ENCODE measurements around the gene IL15.
"Not testable (repeated sequence)": the region's sequence is repeated elsewhere in the genome, so short reads cannot be mapped to it uniquely, and the experiment has no call there.

The IL15 gene

GRCh38 chr4:141610365-141610764, 26.0 kb upstream of the IL15 start:
- H3K36me3 ChIP-seq (ENCODE audit: control insufficient read depth in 4 of 4, insufficient read depth in 4 of 4, low read length in 3 of 4) = no peaks in the 10 kb centered on the region
- peaks cover 0 to 4% (median 0%) of the 10 kb centered on the region in 5 experiments for H3K9me3 ChIP-seq (ENCODE audit: control extremely low read depth in 1 of 5, control insufficient read depth in 4 of 5, insufficient read depth in 2 of 5, low read depth in 1 of 5, low read length in 4 of 5)
- ChIA-PET CTCF (no interaction called here), POLR2A (no interaction called here)
- H3K27me3 ChIP-seq (replicated peaks in 2 of 5; ENCODE audit: control insufficient read depth in 4 of 5, insufficient read depth in 5 of 5, low read length in 4 of 5) = no peaks in the 10 kb centered on the region
- no peak for DNase-seq
- H3K4me1 ChIP-seq (ENCODE audit: control extremely low read depth in 1 of 4, control insufficient read depth in 4 of 4, insufficient read depth in 4 of 4, low read length in 3 of 4) = peaks cover 0 to 13% (median 6%) of the 10 kb centered on the region in 4 experiments
- no peak overlapping the region for H3K4me3 ChIP-seq (ENCODE audit: control insufficient read depth in 1 of 7, extremely low read depth in 1 of 7, insufficient read depth in 4 of 7, low read depth in 2 of 7, low read length in 6 of 7)
- no peak overlapping the region for H3K27ac ChIP-seq (ENCODE audit: insufficient read depth in 1 of 2, low read depth in 1 of 2, low read length in 2 of 2, poor library complexity in 1 of 2, severe bottlenecking in 2 of 2)

GRCh38 chr4:141614878-141615586, 21.4 kb upstream of the IL15 start:
- no peaks in the 10 kb centered on the region for H3K36me3 ChIP-seq (ENCODE audit: control insufficient read depth in 4 of 4, insufficient read depth in 4 of 4, low read length in 3 of 4)
- H3K9me3 ChIP-seq (ENCODE audit: control extremely low read depth in 1 of 5, control insufficient read depth in 4 of 5, insufficient read depth in 2 of 5, low read depth in 1 of 5, low read length in 4 of 5) = peaks cover 0 to 5% (median 0%) of the 10 kb centered on the region in 5 experiments
- peaks cover 0 to 14% (median 6%) of the 10 kb centered on the region in 4 experiments for H3K4me1 ChIP-seq (ENCODE audit: control extremely low read depth in 1 of 4, control insufficient read depth in 4 of 4, insufficient read depth in 4 of 4, low read length in 3 of 4)
- 100% methylated on average over 1 of the region's 11 CpGs for WGBS (ENCODE audit: insufficient coverage)
- POLR2A ChIA-PET = no interaction called here
- H3K27ac ChIP-seq (ENCODE audit: insufficient read depth in 1 of 2, low read depth in 1 of 2, low read length in 2 of 2, poor library complexity in 1 of 2, severe bottlenecking in 2 of 2) = no peak overlapping the region
- no peaks in the 10 kb centered on the region for H3K27me3 ChIP-seq (replicated peaks in 2 of 5; ENCODE audit: control insufficient read depth in 4 of 5, insufficient read depth in 5 of 5, low read length in 4 of 5)
- DNase-seq = peak in 2 of 3 donors; percentile 35 to 52
- no peak overlapping the region for H3K4me3 ChIP-seq (ENCODE audit: control insufficient read depth in 1 of 7, extremely low read depth in 1 of 7, insufficient read depth in 4 of 7, low read depth in 2 of 7, low read length in 6 of 7)
- CTCF ChIA-PET = no interaction called here

GRCh38 chr4:141615587-141615918, 20.8 kb upstream of the IL15 start:
- DNase-seq; CTCF ChIA-PET; H3K9me3 ChIP-seq (ENCODE audit: control extremely low read depth in 1 of 5, control insufficient read depth in 4 of 5, insufficient read depth in 2 of 5, low read depth in 1 of 5, low read length in 4 of 5); H3K27me3 ChIP-seq (replicated peaks in 2 of 5; ENCODE audit: control insufficient read depth in 4 of 5, insufficient read depth in 5 of 5, low read length in 4 of 5); H3K27ac ChIP-seq (ENCODE audit: insufficient read depth in 1 of 2, low read depth in 1 of 2, low read length in 2 of 2, poor library complexity in 1 of 2, severe bottlenecking in 2 of 2); H3K4me3 ChIP-seq (ENCODE audit: control insufficient read depth in 1 of 7, extremely low read depth in 1 of 7, insufficient read depth in 4 of 7, low read depth in 2 of 7, low read length in 6 of 7); H3K36me3 ChIP-seq (ENCODE audit: control insufficient read depth in 4 of 4, insufficient read depth in 4 of 4, low read length in 3 of 4); POLR2A ChIA-PET: not testable (repeated sequence)
- WGBS (ENCODE audit: insufficient coverage) = 97% methylated on average over 6 of the region's 8 CpGs
- H3K4me1 ChIP-seq (ENCODE audit: control extremely low read depth in 1 of 4, control insufficient read depth in 4 of 4, insufficient read depth in 4 of 4, low read length in 3 of 4) = peaks cover 0 to 14% (median 6%) of the 10 kb centered on the region in 4 experiments

- no CpG with 5 or more reads among the region's 1 CpG for WGBS (ENCODE audit: insufficient coverage)
- POLR2A ChIA-PET = no interaction called here
Observed at GRCh38 chr4:141620715-141621114, 15.7 kb upstream of the IL15 start.

GRCh38 chr4:141625023-141625422, 11.4 kb upstream of the IL15 start:
- H3K4me3 ChIP-seq (ENCODE audit: control insufficient read depth in 1 of 7, extremely low read depth in 1 of 7, insufficient read depth in 4 of 7, low read depth in 2 of 7, low read length in 6 of 7) = no peak overlapping the region
- POLR2A ChIA-PET = no interaction called here
- CTCF ChIA-PET = interaction anchor here (0.8 to 1.4 kb wide), 2 partner anchors 11 to 20 kb away, joined by 3 read pairs; no protein-coding TSS in a partner anchor
- H3K36me3 ChIP-seq (ENCODE audit: control insufficient read depth in 4 of 4, insufficient read depth in 4 of 4, low read length in 3 of 4) = no peaks in the 10 kb centered on the region
- H3K9me3 ChIP-seq (ENCODE audit: control extremely low read depth in 1 of 5, control insufficient read depth in 4 of 5, insufficient read depth in 2 of 5, low read depth in 1 of 5, low read length in 4 of 5) = no peaks in the 10 kb centered on the region
- peaks cover 0 to 4% (median 2%) of the 10 kb centered on the region in 4 experiments for H3K4me1 ChIP-seq (ENCODE audit: control extremely low read depth in 1 of 4, control insufficient read depth in 4 of 4, insufficient read depth in 4 of 4, low read length in 3 of 4)
- no peak overlapping the region for H3K27ac ChIP-seq (ENCODE audit: insufficient read depth in 1 of 2, low read depth in 1 of 2, low read length in 2 of 2, poor library complexity in 1 of 2, severe bottlenecking in 2 of 2)
- no peak for DNase-seq
- no peaks in the 10 kb centered on the region for H3K27me3 ChIP-seq (replicated peaks in 2 of 5; ENCODE audit: control insufficient read depth in 4 of 5, insufficient read depth in 5 of 5, low read length in 4 of 5)
- 67% methylated on average over 1 of the region's 2 CpGs for WGBS (ENCODE audit: insufficient coverage)

More at GRCh38 chr4:141620715-141621114, 15.7 kb upstream of the IL15 start:
- H3K4me1 ChIP-seq (ENCODE audit: control extremely low read depth in 1 of 4, control insufficient read depth in 4 of 4, insufficient read depth in 4 of 4, low read length in 3 of 4) = peaks cover 0 to 3% (median 1%) of the 10 kb centered on the region in 4 experiments
- CTCF ChIA-PET = no interaction called here
- H3K36me3 ChIP-seq (ENCODE audit: control insufficient read depth in 4 of 4, insufficient read depth in 4 of 4, low read length in 3 of 4) = no peaks in the 10 kb centered on the region
- H3K27me3 ChIP-seq (replicated peaks in 2 of 5; ENCODE audit: control insufficient read depth in 4 of 5, insufficient read depth in 5 of 5, low read length in 4 of 5) = no peaks in the 10 kb centered on the region
- H3K4me3 ChIP-seq (ENCODE audit: control insufficient read depth in 1 of 7, extremely low read depth in 1 of 7, insufficient read depth in 4 of 7, low read depth in 2 of 7, low read length in 6 of 7) = no peak overlapping the region
- no peak overlapping the region for H3K27ac ChIP-seq (ENCODE audit: insufficient read depth in 1 of 2, low read depth in 1 of 2, low read length in 2 of 2, poor library complexity in 1 of 2, severe bottlenecking in 2 of 2)
- no peak for DNase-seq
- H3K9me3 ChIP-seq (ENCODE audit: control extremely low read depth in 1 of 5, control insufficient read depth in 4 of 5, insufficient read depth in 2 of 5, low read depth in 1 of 5, low read length in 4 of 5) = peaks cover 0 to 5% (median 0%) of the 10 kb centered on the region in 5 experiments

- Histone ChIP-seq H3K27me3 (replicated peaks in 2 of 5; ENCODE audit: control insufficient read depth in 4 of 5, insufficient read depth in 5 of 5, low read length in 4 of 5) (no peaks in the 10 kb centered on the region), H3K27ac (ENCODE audit: insufficient read depth in 1 of 2, low read depth in 1 of 2, low read length in 2 of 2, poor library complexity in 1 of 2, severe bottlenecking in 2 of 2) (no peak overlapping the region), H3K4me1 (ENCODE audit: control extremely low read depth in 1 of 4, control insufficient read depth in 4 of 4, insufficient read depth in 4 of 4, low read length in 3 of 4) (peaks cover 0 to 4% (median 2%) of the 10 kb centered on the region in 4 experiments), H3K4me3 (ENCODE audit: control insufficient read depth in 1 of 7, extremely low read depth in 1 of 7, insufficient read depth in 4 of 7, low read depth in 2 of 7, low read length in 6 of 7) (no peak overlapping the region), H3K36me3 (ENCODE audit: control insufficient read depth in 4 of 4, insufficient read depth in 4 of 4, low read length in 3 of 4) (no peaks in the 10 kb centered on the region), H3K9me3 (ENCODE audit: control extremely low read depth in 1 of 5, control insufficient read depth in 4 of 5, insufficient read depth in 2 of 5, low read depth in 1 of 5, low read length in 4 of 5) (no peaks in the 10 kb centered on the region)
- no CpG with 5 or more reads among the region's 1 CpG for WGBS (ENCODE audit: insufficient coverage)
- POLR2A ChIA-PET = interaction anchor here (0.6 kb wide), 1 partner anchor 25 kb away, joined by 3 read pairs; no protein-coding TSS in a partner anchor
- no peak for DNase-seq
- CTCF ChIA-PET = interaction anchor here (1.0 kb wide), 1 partner anchor 284 kb away, joined by 3 read pairs; no protein-coding TSS in a partner anchor
Observed at GRCh38 chr4:141630854-141631253, 5.5 kb upstream of the IL15 start.

- Histone ChIP-seq H3K4me3 (ENCODE audit: control insufficient read depth in 1 of 7, extremely low read depth in 1 of 7, insufficient read depth in 4 of 7, low read depth in 2 of 7, low read length in 6 of 7) (peak overlapping the region; percentile 84 to 98 (median 92)), H3K4me1 (ENCODE audit: control extremely low read depth in 1 of 4, control insufficient read depth in 4 of 4, insufficient read depth in 4 of 4, low read length in 3 of 4) (peaks cover 3 to 20% (median 13%) of the 10 kb centered on the region in 4 experiments), H3K36me3 (ENCODE audit: control insufficient read depth in 4 of 4, insufficient read depth in 4 of 4, low read length in 3 of 4) (no peaks in the 10 kb centered on the region), H3K9me3 (ENCODE audit: control extremely low read depth in 1 of 5, control insufficient read depth in 4 of 5, insufficient read depth in 2 of 5, low read depth in 1 of 5, low read length in 4 of 5) (no peaks in the 10 kb centered on the region), H3K27me3 (replicated peaks in 2 of 5; ENCODE audit: control insufficient read depth in 4 of 5, insufficient read depth in 5 of 5, low read length in 4 of 5) (no peaks in the 10 kb centered on the region), H3K27ac (ENCODE audit: insufficient read depth in 1 of 2, low read depth in 1 of 2, low read length in 2 of 2, poor library complexity in 1 of 2, severe bottlenecking in 2 of 2) (no peak overlapping the region)
- POLR2A ChIA-PET = no interaction called here
- CTCF ChIA-PET = interaction anchor here (1.2 kb wide), 1 partner anchor 12 kb away, joined by 4 read pairs; no protein-coding TSS in a partner anchor
- 41% methylated on average over 4 of the region's 5 CpGs for WGBS (ENCODE audit: insufficient coverage)
- peak in 1 of 3 donors; percentile 56 for DNase-seq
Observed at GRCh38 chr4:141635736-141636081, 674 bp upstream of the IL15 start.
